ENCODE data around the gene ACO2.
A peak's percentile ranks its signal among the peaks of the same experiment; 100 is the strongest.

Gene ACO2

GRCh38 chr22:41530890-41531714 lies 62.2 kb downstream of the ACO2 start:
- Histone ChIP-seq H3K27me3 (ENCODE audit: insufficient read depth, low read length, poor library complexity, severe bottlenecking) (no peaks in the 10 kb centered on the region), H3K4me3 (ENCODE audit: low read length, poor library complexity, severe bottlenecking) (no peak overlapping the region), H3K36me3 (ENCODE audit: insufficient read depth, low read length) (peaks cover 50% of the 10 kb centered on the region; the same call in 1 of the 2 replicates), H3K4me2 (ENCODE audit: low read depth, low read length, poor library complexity, severe bottlenecking) (no peak overlapping the region), H2AFZ (ENCODE audit: low read length) (no peak overlapping the region), H3K9me3 (ENCODE audit: insufficient read depth, low read depth, low read length) (no peaks in the 10 kb centered on the region), H3K9ac (ENCODE audit: low read depth, low read length, poor library complexity, severe bottlenecking) (no peak overlapping the region), H3K4me1 (ENCODE audit: insufficient read depth, low read length, poor library complexity, severe bottlenecking) (no peaks in the 10 kb centered on the region), H3F3A (ENCODE audit: low read depth) (no peaks in the 10 kb centered on the region), H4K20me1 (ENCODE audit: insufficient read depth, low read length, poor library complexity, severe bottlenecking) (peaks cover 6% of the 10 kb centered on the region), H3K9me2 (replicated peaks; ENCODE audit: low read depth, low read length) (no peaks in the 10 kb centered on the region), H3K79me2 (ENCODE audit: insufficient read depth, low read length) (no peaks in the 10 kb centered on the region)
- TF ChIP-seq EZH2phosphoT487 (IDR thresholded peaks at IDR 0.05; ENCODE audit: borderline replicate concordance) (no peak), CTCF (conservative IDR thresholded peaks at IDR 0.05; ENCODE audit: low read length) (no peak)

- no peaks in the 10 kb centered on the region for H3K9me3 ChIP-seq (ENCODE audit: insufficient read depth, low read depth, low read length)
- H3K4me3 ChIP-seq (ENCODE audit: low read length, poor library complexity, severe bottlenecking), result no peak overlapping the region
- no peaks in the 10 kb centered on the region for H3K4me1 ChIP-seq (ENCODE audit: insufficient read depth, low read length, poor library complexity, severe bottlenecking)
- no peaks in the 10 kb centered on the region for H3K79me2 ChIP-seq (ENCODE audit: insufficient read depth, low read length)
- peaks cover 6% of the 10 kb centered on the region for H4K20me1 ChIP-seq (ENCODE audit: insufficient read depth, low read length, poor library complexity, severe bottlenecking)
- no peaks in the 10 kb centered on the region for H3K9me2 ChIP-seq (replicated peaks; ENCODE audit: low read depth, low read length)
- TF ChIP-seq EZH2phosphoT487 (IDR thresholded peaks at IDR 0.05; ENCODE audit: borderline replicate concordance) (no peak), CTCF (conservative IDR thresholded peaks at IDR 0.05; ENCODE audit: low read length) (no peak)
- H2AFZ ChIP-seq (ENCODE audit: low read length), result no peak overlapping the region
- no peak overlapping the region for H3K4me2 ChIP-seq (ENCODE audit: low read depth, low read length, poor library complexity, severe bottlenecking)
- peaks cover 43% of the 10 kb centered on the region; the same call in 1 of the 2 replicates for H3K36me3 ChIP-seq (ENCODE audit: insufficient read depth, low read length)
- H3F3A ChIP-seq (ENCODE audit: low read depth), result no peaks in the 10 kb centered on the region
- H3K27me3 ChIP-seq (ENCODE audit: insufficient read depth, low read length, poor library complexity, severe bottlenecking), result no peaks in the 10 kb centered on the region
- no peak overlapping the region for H3K9ac ChIP-seq (ENCODE audit: low read depth, low read length, poor library complexity, severe bottlenecking)
Measured at GRCh38 chr22:41531715-41532477, 63.0 kb downstream of the ACO2 start.

GRCh38 chr22:41532908-41533825 lies 64.2 kb downstream of the ACO2 start:
- Histone ChIP-seq H3K9me3 (ENCODE audit: insufficient read depth, low read depth, low read length) (no peaks in the 10 kb centered on the region), H3K36me3 (ENCODE audit: insufficient read depth, low read length) (peaks cover 31% of the 10 kb centered on the region; the same call in 1 of the 2 replicates)

More at GRCh38 chr22:41532908-41533825, 64.2 kb downstream of the ACO2 start:
- Histone ChIP-seq H3K27me3 (ENCODE audit: insufficient read depth, low read length, poor library complexity, severe bottlenecking) (no peaks in the 10 kb centered on the region), H4K20me1 (ENCODE audit: insufficient read depth, low read length, poor library complexity, severe bottlenecking) (peaks cover 6% of the 10 kb centered on the region), H3K4me3 (ENCODE audit: low read length, poor library complexity, severe bottlenecking) (no peak overlapping the region), H3K79me2 (ENCODE audit: insufficient read depth, low read length) (no peaks in the 10 kb centered on the region), H3K9ac (ENCODE audit: low read depth, low read length, poor library complexity, severe bottlenecking) (no peak overlapping the region), H2AFZ (ENCODE audit: low read length) (no peak overlapping the region), H3K4me2 (ENCODE audit: low read depth, low read length, poor library complexity, severe bottlenecking) (no peak overlapping the region), H3K4me1 (ENCODE audit: insufficient read depth, low read length, poor library complexity, severe bottlenecking) (no peaks in the 10 kb centered on the region), H3F3A (ENCODE audit: low read depth) (no peaks in the 10 kb centered on the region), H3K9me2 (replicated peaks; ENCODE audit: low read depth, low read length) (no peaks in the 10 kb centered on the region)
- TF ChIP-seq EZH2phosphoT487 (IDR thresholded peaks at IDR 0.05; ENCODE audit: borderline replicate concordance) (no peak), CTCF (conservative IDR thresholded peaks at IDR 0.05; ENCODE audit: low read length) (peak; percentile 83)
